Endothelial cell of umbilical vein (primary cell): Measurements from ENCODE around the gene LHFPL5. TPM values are rescaled to one million over a fixed set of nuclear protein-coding genes. Genes with fewer than 3 reads are reported as not detected.

Experiments
- BruUV-seq: library from RNA; stranded (reverse); fragments of 400-500 nt; replicated peaks from 2 replicates; lab custom pipeline; 2021; lab: Mats Ljungman, UMichigan
- CTCF ChIA-PET: fragments of 300-600, 350-600 bp; sonication (Branson Sonifier 250); formaldehyde crosslinking; loops from one replicate; lab custom pipeline; 2021; ENCODE audit warnings: antibody characterized with exemption, inconsistent platforms; lab: Charles Lee
- POLR2A ChIA-PET: fragments of 300-600, 350-600 bp; sonication (Branson Sonifier 250); formaldehyde crosslinking; loops from one replicate; lab custom pipeline; 2021; ENCODE audit warnings: antibody characterized with exemption, inconsistent platforms; lab: Charles Lee
- DNase-seq: peaks from one replicate; pipeline ENCODE4 v3.0.0-alpha.2; 2011; ENCODE audit warnings: low read depth, low spot score
- FAIRE-seq: peaks from 2 replicates; lab custom pipeline; 2011; peaks lifted over from hg19 to GRCh38; lab: Jason Lieb, UNC
- H2AFZ ChIP-seq: 2 replicates; pipeline ENCODE4 v1.6.0; 2012; ENCODE audit warnings: low read depth, low read length, control low read depth, inconsistent platforms
- H3K27ac ChIP-seq: 2 replicates; pipeline ENCODE4 v1.5.1; 2011; ENCODE audit warnings: low read depth, mild to moderate bottlenecking, control low read depth, low read length, moderate library complexity; ENCODE audit not compliant: insufficient read depth
- H3K27me3 ChIP-seq, 2 experiments: 2 replicates each; pipeline versions ENCODE4 v1.6.0 to v1.6.1; 2011; ENCODE audit warnings: low read length in 2 of 2, mixed read lengths in 1 of 2; ENCODE audit not compliant: control insufficient read depth in 2 of 2, insufficient read depth in 2 of 2
- H3K36me3 ChIP-seq, 2 experiments: 2 replicates in 1 of 2; 3 replicates in 1 of 2; pipeline ENCODE4 v1.5.1; 2011; ENCODE audit warnings: low read length in 2 of 2, mild to moderate bottlenecking in 1 of 2, moderate library complexity in 1 of 2; ENCODE audit not compliant: control insufficient read depth in 2 of 2, insufficient read depth in 2 of 2; ENCODE audit errors: extremely low read depth in 1 of 2
- H3K4me1 ChIP-seq: 3 replicates; pipeline ENCODE4 v1.5.1; 2011; ENCODE audit warnings: mild to moderate bottlenecking, low read length; ENCODE audit not compliant: control insufficient read depth, insufficient read depth; ENCODE audit errors: extremely low read depth
- H3K4me2 ChIP-seq: 2 replicates; pipeline ENCODE4 v1.6.1; 2011; ENCODE audit warnings: low read length, control low read depth, mixed read lengths; ENCODE audit not compliant: insufficient read depth
- H3K4me3 ChIP-seq, 3 experiments: fragments of 200-600 bp in 1 of 3; sonication (generic), shearing (Covaris generic) in 1 of 3; replicated peaks in 1 of 3; 2 replicates each; pipeline ENCODE4 v1.5.1; 2011 to 2016; ENCODE audit warnings: control low read depth in 3 of 3, low read length in 3 of 3, mild to moderate bottlenecking in 2 of 3, inconsistent platforms in 1 of 3, low read depth in 1 of 3, moderate library complexity in 1 of 3; ENCODE audit not compliant: insufficient read depth in 1 of 3
- H3K79me2 ChIP-seq: 2 replicates; pipeline ENCODE4 v1.6.0; 2012; ENCODE audit warnings: low read length, inconsistent platforms; ENCODE audit not compliant: control insufficient read depth, insufficient read depth
- H3K9ac ChIP-seq: replicated peaks from 2 replicates; pipeline ENCODE3; 2011; ENCODE audit warnings: low read length, control low read depth; ENCODE audit not compliant: insufficient read depth; ENCODE audit errors: extremely low read depth
- H3K9me1 ChIP-seq: replicated peaks from 3 replicates; pipeline ENCODE4 v1.6.0; 2011; ENCODE audit warnings: mild to moderate bottlenecking, low read length; ENCODE audit not compliant: control insufficient read depth, insufficient read depth; ENCODE audit errors: extremely low read depth
- H3K9me3 ChIP-seq: replicated peaks from 2 replicates; pipeline ENCODE4 v1.5.1; 2012; ENCODE audit warnings: low read length, inconsistent platforms; ENCODE audit not compliant: control insufficient read depth, insufficient read depth
- H4K20me1 ChIP-seq: replicated peaks from 2 replicates; pipeline ENCODE3; 2011; ENCODE audit warnings: mild to moderate bottlenecking, low read length; ENCODE audit not compliant: control insufficient read depth, insufficient read depth; ENCODE audit errors: extremely low read depth
- EZH2 ChIP-seq: IDR thresholded peaks from 2 replicates; pipeline ENCODE4 v1.6.1; 2012; ENCODE audit warnings: borderline replicate concordance, low read depth, mild to moderate bottlenecking, moderate library complexity, low read length, inconsistent platforms; ENCODE audit not compliant: severe bottlenecking
- FOS ChIP-seq: IDR thresholded peaks from 2 replicates; pipeline ENCODE4 v1.6.1; 2011; ENCODE audit warnings: mild to moderate bottlenecking, low read length, moderate library complexity, borderline replicate concordance; ENCODE audit not compliant: insufficient read depth
- GATA2 ChIP-seq: IDR thresholded peaks from 2 replicates; pipeline ENCODE4 v1.7.0; 2011; ENCODE audit warnings: low read depth, mild to moderate bottlenecking, moderate library complexity, mixed read lengths, low read length; ENCODE audit not compliant: insufficient read length, insufficient read depth
- JUN ChIP-seq: IDR thresholded peaks from 2 replicates; pipeline ENCODE4 v1.6.1; 2011; ENCODE audit warnings: borderline replicate concordance, low read depth; ENCODE audit not compliant: insufficient read length, insufficient read depth
- MAX ChIP-seq: IDR thresholded peaks from 2 replicates; pipeline ENCODE4 v1.6.1; 2011; ENCODE audit not compliant: insufficient read depth, insufficient read length
- MYC ChIP-seq: IDR thresholded peaks from one replicate; pipeline ENCODE4 v1.6.1; 2011; ENCODE audit warnings: mild to moderate bottlenecking, low read depth, low read length
- POLR2A ChIP-seq: IDR thresholded peaks from 2 replicates; pipeline ENCODE4 v1.6.1; 2012; ENCODE audit warnings: low read depth, mild to moderate bottlenecking, control low read depth, low read length
- POLR2AphosphoS5 ChIP-seq: IDR thresholded peaks from 2 replicates; pipeline ENCODE4 v1.6.1; 2012; ENCODE audit warnings: low read depth, mild to moderate bottlenecking, control low read depth, low read length, moderate library complexity; ENCODE audit not compliant: insufficient read depth
- dilution Hi-C: fragments of 300-500 bp; cut with MboI; formaldehyde crosslinking; loops from one replicate; pipeline ENCODE4 v1.15.0; 2019; ENCODE audit warnings: low sequenced_read_pairs; ENCODE audit not compliant: extremely low pct_ligation_motif_present
- intact Hi-C: fragments of 100-400 bp; cut with micrococcal nuclease; formaldehyde crosslinking; loops from one replicate; pipeline ENCODE4 v1.10.0; 2022
- polyA plus RNA-seq, 4 experiments: library from polyadenylated mRNA; depleted of rRNA in 3 of 4; stranded (reverse) in 3 of 4; unstranded in 1 of 4; fragments of >200 nt; gene quantifications; 2 replicates each; pipeline versions ENCODE4 v1.2.1 to v1.2.3, GENCODE V29; 2011 to 2012; ENCODE audit warnings: missing spikeins in 1 of 4
- total RNA-seq: library from RNA; stranded (reverse); gene quantifications from 2 replicates; pipeline ENCODE4 v1.2.3, GENCODE V29; 2021
- TF ChIP-seq, protein P1 (sequence below), 2 donors: IDR thresholded peaks; 1 replicate in 1 of 2; 2 replicates in 1 of 2; pipeline ENCODE4 v1.5.1; 2011; ENCODE audit warnings: low read length in 2 of 2, mild to moderate bottlenecking in 2 of 2, moderate library complexity in 2 of 2, control low read depth in 1 of 2, inconsistent platforms in 1 of 2, low read depth in 1 of 2; ENCODE audit not compliant: insufficient read depth in 1 of 2; ENCODE audit errors: extremely low read depth in 1 of 2

Gene LHFPL5
- total and polyA plus RNA-seq, 2 donors (not counting 3 experiments of a cell fraction or from before 2014, with no cell fraction given), result not detected

DNA sequence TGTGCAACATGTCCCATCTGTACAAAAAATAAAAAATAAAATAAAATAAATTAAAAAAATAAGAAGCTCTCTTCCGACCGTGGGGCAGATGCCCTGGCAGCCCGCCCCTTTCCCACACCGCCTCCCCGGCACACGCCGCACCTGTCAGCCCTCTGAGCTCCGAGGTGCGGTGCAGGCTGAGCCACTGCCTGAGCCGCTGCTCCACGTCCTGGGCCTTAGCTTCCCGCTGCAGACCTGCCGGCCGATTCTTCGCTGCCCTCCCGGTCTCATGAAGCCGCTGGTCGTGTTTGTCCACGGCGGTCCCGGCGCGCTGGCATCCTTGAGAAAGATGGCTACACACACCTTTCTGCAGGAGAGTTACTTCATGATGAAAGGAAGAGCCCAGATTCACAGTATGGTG lies 39.4 kb upstream of the LHFPL5 start:
- no peak for DNase-seq
- no peak for TF ChIP-seq EZH2
- TF ChIP-seq POLR2A, result no peak
- no peak for TF ChIP-seq FOS
- no peak for TF ChIP-seq POLR2AphosphoS5
- TF ChIP-seq, protein P1, sequence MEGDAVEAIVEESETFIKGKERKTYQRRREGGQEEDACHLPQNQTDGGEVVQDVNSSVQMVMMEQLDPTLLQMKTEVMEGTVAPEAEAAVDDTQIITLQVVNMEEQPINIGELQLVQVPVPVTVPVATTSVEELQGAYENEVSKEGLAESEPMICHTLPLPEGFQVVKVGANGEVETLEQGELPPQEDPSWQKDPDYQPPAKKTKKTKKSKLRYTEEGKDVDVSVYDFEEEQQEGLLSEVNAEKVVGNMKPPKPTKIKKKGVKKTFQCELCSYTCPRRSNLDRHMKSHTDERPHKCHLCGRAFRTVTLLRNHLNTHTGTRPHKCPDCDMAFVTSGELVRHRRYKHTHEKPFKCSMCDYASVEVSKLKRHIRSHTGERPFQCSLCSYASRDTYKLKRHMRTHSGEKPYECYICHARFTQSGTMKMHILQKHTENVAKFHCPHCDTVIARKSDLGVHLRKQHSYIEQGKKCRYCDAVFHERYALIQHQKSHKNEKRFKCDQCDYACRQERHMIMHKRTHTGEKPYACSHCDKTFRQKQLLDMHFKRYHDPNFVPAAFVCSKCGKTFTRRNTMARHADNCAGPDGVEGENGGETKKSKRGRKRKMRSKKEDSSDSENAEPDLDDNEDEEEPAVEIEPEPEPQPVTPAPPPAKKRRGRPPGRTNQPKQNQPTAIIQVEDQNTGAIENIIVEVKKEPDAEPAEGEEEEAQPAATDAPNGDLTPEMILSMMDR (IDR thresholded peaks at IDR 0.05; ENCODE audit: extremely low read depth in 1 of 2, insufficient read depth in 1 of 2, low read depth in 1 of 2, low read length in 2 of 2), result no peak
- dilution Hi-C loops (no loop called here), intact Hi-C loops (no loop called here)
- BruUV-seq, result no TSS peak
- Histone ChIP-seq H3K4me1 (no peaks in the 10 kb centered on the region), H3K9me1 (no peaks in the 10 kb centered on the region), H3K36me3 (no peaks in the 10 kb centered on the region), H3K27me3 (peaks cover 14 to 29% of the 10 kb centered on the region in 2 experiments), H3K4me3 (no peak overlapping the region), H3K4me2 (no peak overlapping the region), H2AFZ (no peak overlapping the region), H3K79me2 (no peaks in the 10 kb centered on the region), H4K20me1 (no peaks in the 10 kb centered on the region), H3K27ac (no peak overlapping the region), H3K9me3 (no peaks in the 10 kb centered on the region), H3K9ac (no peak overlapping the region)
- CTCF ChIA-PET, result no interaction called here
- POLR2A ChIA-PET, result no interaction called here
- FAIRE-seq, result no peak

DNA sequence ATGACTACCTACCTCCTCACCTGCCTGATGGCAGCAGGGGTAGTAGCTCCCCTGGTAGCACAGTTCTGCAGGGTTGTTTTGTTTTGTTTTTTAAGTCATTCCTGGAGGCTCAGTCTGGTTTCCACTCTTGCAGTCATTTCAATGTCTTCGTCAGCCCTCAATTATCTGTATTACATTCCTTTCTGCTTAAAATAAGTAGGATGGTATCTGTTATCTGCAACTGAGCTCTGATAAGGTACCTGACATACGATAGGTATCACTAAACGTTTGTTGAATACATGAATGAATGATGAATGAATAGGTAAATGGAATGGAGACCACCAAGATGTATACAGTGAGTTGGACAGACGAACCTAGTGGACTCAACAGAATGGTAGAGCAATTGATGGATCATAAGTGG lies 35.9 kb upstream of the LHFPL5 start:
- no peak overlapping the region for H3K9ac ChIP-seq
- ChIA-PET POLR2A (no interaction called here), CTCF (interaction anchor here (0.6 to 1.4 kb wide), 6 partner anchors 10 to 254 kb away, joined by 3 to 4 read pairs (median 4); no protein-coding TSS in a partner anchor)
- H3K79me2 ChIP-seq, result no peaks in the 10 kb centered on the region
- H3K4me1 ChIP-seq, result no peaks in the 10 kb centered on the region
- H3K9me3 ChIP-seq, result no peaks in the 10 kb centered on the region
- H3K27me3 ChIP-seq, result peaks cover 4 to 14% of the 10 kb centered on the region in 2 experiments
- H2AFZ ChIP-seq, result no peak overlapping the region
- TF ChIP-seq FOS, result no peak
- TF ChIP-seq, protein P1 (IDR thresholded peaks at IDR 0.05; ENCODE audit: extremely low read depth in 1 of 2, insufficient read depth in 1 of 2, low read depth in 1 of 2, low read length in 2 of 2), result no peak
- no peak for TF ChIP-seq GATA2
- TF ChIP-seq EZH2, result no peak
- no peak for TF ChIP-seq MAX
- TF ChIP-seq POLR2A, result no peak
- no peak for TF ChIP-seq POLR2AphosphoS5
- TF ChIP-seq MYC, result no peak
- TF ChIP-seq JUN, result no peak
- H3K9me1 ChIP-seq, result no peaks in the 10 kb centered on the region
- no peak overlapping the region for H3K4me3 ChIP-seq
- dilution Hi-C loops, result no loop called here
- no peaks in the 10 kb centered on the region for H3K36me3 ChIP-seq
- intact Hi-C loops, result no loop called here
- no peaks in the 10 kb centered on the region for H4K20me1 ChIP-seq
- no TSS peak for BruUV-seq
- no peak overlapping the region for H3K4me2 ChIP-seq
- FAIRE-seq, result no peak
- no peak for DNase-seq
- H3K27ac ChIP-seq, result no peak overlapping the region
